Calu3 (cell line): ENCODE data around the gene MEPCE. TPM values are rescaled to one million over a fixed set of nuclear protein-coding genes. Genes with fewer than 3 reads are reported as not detected.

Source experiments
- BruUV-seq: library from RNA; stranded (reverse); fragments of 400-500 nt; replicated peaks from 2 replicates; lab custom pipeline; 2021; lab: Mats Ljungman, UMichigan
- CTCF ChIA-PET: fragments of 300-600 bp; sonication (Branson Sonifier 250); formaldehyde crosslinking; loops from one replicate; lab custom pipeline; 2022; ENCODE audit warnings: antibody characterized with exemption; lab: Charles Lee
- DNase-seq: peaks from one replicate; pipeline ENCODE4 v3.0.0; 2022
- H3K27ac Mint-ChIP-seq: one replicate; pipeline ENCODE4 v1.8.0; 2022; ENCODE audit warnings: mixed read lengths; ENCODE audit not compliant: unreplicated experiment
- H3K27me3 Mint-ChIP-seq: one replicate; pipeline ENCODE4 v1.8.0; 2022; ENCODE audit warnings: mixed read lengths; ENCODE audit not compliant: unreplicated experiment
- H3K36me3 Mint-ChIP-seq: one replicate; pipeline ENCODE4 v1.8.0; 2022; ENCODE audit warnings: mild to moderate bottlenecking, moderate library complexity, mixed read lengths; ENCODE audit not compliant: insufficient read depth, unreplicated experiment
- H3K4me1 Mint-ChIP-seq: one replicate; pipeline ENCODE4 v1.8.0; 2022; ENCODE audit warnings: mild to moderate bottlenecking, low read depth, mixed read lengths; ENCODE audit not compliant: unreplicated experiment
- H3K4me3 Mint-ChIP-seq: one replicate; pipeline ENCODE4 v1.8.0; 2022; ENCODE audit warnings: mild to moderate bottlenecking, low read depth, moderate library complexity, mixed read lengths; ENCODE audit not compliant: unreplicated experiment
- H3K9me3 Mint-ChIP-seq: one replicate; pipeline ENCODE4 v1.8.0; 2022; ENCODE audit warnings: low read depth, mixed read lengths; ENCODE audit not compliant: unreplicated experiment
- intact Hi-C: fragments of 100-400 bp; cut with micrococcal nuclease; formaldehyde crosslinking; loops from one replicate; pipeline ENCODE4 v1.10.0; 2022; ENCODE audit not compliant: unreplicated experiment
- total RNA-seq: library from RNA; stranded (reverse); gene quantifications from 2 replicates; pipeline ENCODE4 v1.2.3, GENCODE V29; 2022
- TF ChIP-seq, protein P1 (sequence below): fragments of 200-600 bp; IDR thresholded peaks from one replicate; pipeline ENCODE4 v1.8.0; 2022; ENCODE audit warnings: antibody characterized with exemption; ENCODE audit not compliant: unreplicated experiment

The MEPCE gene
- total RNA-seq, 1 experiment from 2014 or later: 26.1 TPM

DNA sequence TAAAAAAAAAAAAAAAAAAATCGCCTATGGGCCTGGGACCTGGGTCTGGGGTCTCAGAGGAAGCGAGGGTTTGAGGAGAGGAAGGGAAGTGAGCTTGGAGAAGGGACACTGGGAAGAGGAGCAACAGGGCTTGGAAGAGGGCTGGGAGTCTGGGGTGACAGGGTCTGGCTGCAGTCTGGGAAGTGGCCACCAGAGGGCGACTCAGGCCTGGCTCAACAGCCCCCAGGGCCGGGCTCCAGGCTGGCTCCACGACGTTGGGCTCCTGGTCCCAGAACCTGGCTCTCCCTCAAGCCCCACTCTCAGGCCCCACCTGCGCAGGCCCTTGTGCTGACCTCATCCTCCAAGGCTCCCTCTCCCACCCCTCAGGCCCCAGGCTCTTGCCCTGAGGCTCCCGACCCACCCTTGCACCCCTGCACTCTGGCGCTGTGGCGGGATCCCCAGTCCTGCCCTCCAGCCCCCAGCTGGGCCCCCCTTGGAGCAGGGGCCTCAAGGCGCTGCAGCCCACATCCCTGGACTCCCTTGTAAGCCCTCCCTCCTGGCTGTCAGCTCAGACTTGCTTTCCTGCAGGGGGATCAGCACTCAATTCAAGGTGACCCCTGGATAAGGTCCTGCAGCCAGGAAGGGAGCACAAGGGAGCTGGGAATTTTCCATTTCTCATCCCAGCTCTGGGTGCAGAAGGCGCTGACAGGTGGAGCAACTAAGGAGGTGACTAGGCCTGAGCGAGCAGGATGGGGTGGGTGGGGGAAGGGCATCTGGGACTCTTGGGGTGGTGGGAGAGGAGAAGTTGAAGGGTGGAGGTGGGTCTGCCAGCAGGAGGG lies 39.8 kb downstream of the MEPCE start:
- Mint-ChIP-seq H3K27ac (no peak overlapping the region), H3K9me3 (no peaks in the 10 kb centered on the region), H3K4me1 (no peaks in the 10 kb centered on the region), H3K4me3 (no peak overlapping the region), H3K36me3 (peaks cover 23% of the 10 kb centered on the region), H3K27me3 (no peaks in the 10 kb centered on the region)
- TF ChIP-seq, protein P1, sequence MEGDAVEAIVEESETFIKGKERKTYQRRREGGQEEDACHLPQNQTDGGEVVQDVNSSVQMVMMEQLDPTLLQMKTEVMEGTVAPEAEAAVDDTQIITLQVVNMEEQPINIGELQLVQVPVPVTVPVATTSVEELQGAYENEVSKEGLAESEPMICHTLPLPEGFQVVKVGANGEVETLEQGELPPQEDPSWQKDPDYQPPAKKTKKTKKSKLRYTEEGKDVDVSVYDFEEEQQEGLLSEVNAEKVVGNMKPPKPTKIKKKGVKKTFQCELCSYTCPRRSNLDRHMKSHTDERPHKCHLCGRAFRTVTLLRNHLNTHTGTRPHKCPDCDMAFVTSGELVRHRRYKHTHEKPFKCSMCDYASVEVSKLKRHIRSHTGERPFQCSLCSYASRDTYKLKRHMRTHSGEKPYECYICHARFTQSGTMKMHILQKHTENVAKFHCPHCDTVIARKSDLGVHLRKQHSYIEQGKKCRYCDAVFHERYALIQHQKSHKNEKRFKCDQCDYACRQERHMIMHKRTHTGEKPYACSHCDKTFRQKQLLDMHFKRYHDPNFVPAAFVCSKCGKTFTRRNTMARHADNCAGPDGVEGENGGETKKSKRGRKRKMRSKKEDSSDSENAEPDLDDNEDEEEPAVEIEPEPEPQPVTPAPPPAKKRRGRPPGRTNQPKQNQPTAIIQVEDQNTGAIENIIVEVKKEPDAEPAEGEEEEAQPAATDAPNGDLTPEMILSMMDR: peak; percentile 80
- CTCF ChIA-PET: interaction anchor here (0.7 to 2.3 kb wide), 5 partner anchors 13 to 144 kb away, joined by 3 to 10 read pairs (median 4); no protein-coding TSS in a partner anchor
- BruUV-seq: no TSS peak
- DNase-seq: peak; percentile 85
- intact Hi-C loops: loop anchor here (2.0 kb wide), 1 partner anchor 89 kb away; no protein-coding TSS in a partner anchor

DNA sequence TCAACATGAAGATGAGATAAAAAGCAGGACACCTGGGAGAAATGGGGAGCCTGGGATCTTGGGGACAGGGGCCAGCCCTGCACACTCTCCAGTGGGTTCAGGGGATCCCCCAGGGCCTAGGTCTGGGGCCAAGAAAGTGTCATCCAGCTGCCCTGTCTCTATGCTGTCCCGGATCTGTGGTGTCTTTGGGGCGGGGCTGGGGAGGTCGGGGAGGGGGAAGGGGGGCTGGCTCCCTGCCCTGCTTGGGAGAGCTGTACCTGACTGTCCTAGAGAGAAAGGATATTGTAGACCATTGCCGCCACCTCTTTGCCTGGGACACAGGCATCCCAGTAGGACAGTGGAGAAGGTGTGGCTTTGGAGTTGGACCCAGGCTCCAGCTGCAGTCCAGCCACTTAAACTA lies 41.4 kb downstream of the MEPCE start:
- intact Hi-C loops: no loop called here
- DNase-seq: no peak
- H3K4me3 Mint-ChIP-seq: no peak overlapping the region
- H3K27ac Mint-ChIP-seq: no peak overlapping the region
- BruUV-seq: no TSS peak
- CTCF ChIA-PET: no interaction called here
- peaks cover 7% of the 10 kb centered on the region for H3K4me1 Mint-ChIP-seq
- H3K9me3 Mint-ChIP-seq: no peaks in the 10 kb centered on the region
- peaks cover 25% of the 10 kb centered on the region for H3K36me3 Mint-ChIP-seq
- TF ChIP-seq, protein P1: no peak
- no peaks in the 10 kb centered on the region for H3K27me3 Mint-ChIP-seq

DNA sequence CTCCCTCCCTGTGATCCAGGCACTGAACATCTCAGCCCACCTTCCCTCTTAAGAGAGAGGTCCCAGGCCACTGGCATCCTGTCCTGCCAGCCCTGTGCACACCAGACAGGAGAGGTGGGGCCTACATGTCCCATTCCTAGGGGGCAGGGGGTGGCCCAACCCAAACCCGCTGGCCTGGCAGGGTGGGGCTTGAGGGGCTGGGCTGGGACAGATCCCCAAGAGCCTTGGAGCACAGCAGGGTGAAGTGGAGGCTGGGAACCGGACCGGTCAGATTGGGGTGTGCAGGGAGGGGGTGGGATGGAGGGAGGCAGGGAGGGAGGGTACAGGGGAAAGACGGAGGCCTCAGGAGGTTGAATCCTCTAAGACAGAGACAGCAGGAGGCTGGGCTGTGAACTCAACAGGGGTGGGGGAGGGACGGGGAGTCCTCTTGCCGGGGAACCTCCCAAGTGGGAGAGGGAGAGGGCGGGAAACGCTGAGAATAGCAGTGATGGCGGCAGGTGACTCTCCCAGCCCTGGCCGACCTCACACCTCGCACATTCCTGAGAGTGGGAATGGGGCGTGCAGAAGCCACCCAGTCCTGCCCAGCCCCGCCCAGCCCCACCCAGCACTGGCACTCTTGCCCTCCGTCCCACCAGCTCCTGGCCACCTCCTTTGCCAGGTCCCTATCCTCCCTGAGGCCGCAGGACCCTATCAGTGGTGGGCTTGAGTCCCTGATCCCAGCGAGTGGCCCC lies 42.7 kb downstream of the MEPCE start:
- intact Hi-C loops: no loop called here
- TF ChIP-seq, protein P1: no peak
- no peak overlapping the region for H3K4me3 Mint-ChIP-seq
- no peak overlapping the region for H3K27ac Mint-ChIP-seq
- no peak for DNase-seq
- CTCF ChIA-PET: no interaction called here
- H3K36me3 Mint-ChIP-seq: peaks cover 13% of the 10 kb centered on the region
- BruUV-seq: no TSS peak
- no peaks in the 10 kb centered on the region for H3K27me3 Mint-ChIP-seq
- H3K9me3 Mint-ChIP-seq: no peaks in the 10 kb centered on the region
- peaks cover 16% of the 10 kb centered on the region for H3K4me1 Mint-ChIP-seq

DNA sequence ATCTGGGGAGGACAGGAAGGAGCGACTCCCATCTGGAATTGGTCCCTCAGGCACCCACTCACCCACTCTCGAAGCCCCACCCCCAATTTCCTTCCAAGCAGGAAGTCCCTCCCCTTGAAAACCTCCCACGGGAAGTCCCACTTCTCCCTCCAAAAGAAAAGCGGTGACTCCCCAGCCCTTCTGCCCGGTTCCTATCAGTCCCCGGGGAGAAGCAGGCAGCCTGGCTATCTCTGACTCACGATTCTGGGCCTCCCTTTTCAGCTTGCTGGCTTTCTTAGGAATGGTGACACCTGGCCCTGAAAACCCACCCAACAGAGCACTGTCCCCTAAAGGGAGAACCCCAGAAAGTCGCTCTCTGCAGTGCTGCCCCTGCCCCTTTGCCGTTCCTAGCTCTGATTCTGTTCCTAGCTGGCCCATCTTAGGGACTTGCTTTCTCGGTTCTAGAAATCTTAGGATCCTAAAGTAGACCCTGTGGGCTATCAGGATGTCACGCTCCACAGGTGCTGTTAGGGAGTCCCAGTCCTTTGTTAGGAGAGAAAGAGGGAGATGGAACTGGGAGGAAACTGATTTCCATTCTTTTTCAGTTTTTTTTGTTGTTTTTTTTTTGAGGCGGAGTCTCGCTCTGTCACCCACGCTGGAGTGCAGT lies 43.3 kb downstream of the MEPCE start:
- TF ChIP-seq, protein P1: no peak
- CTCF ChIA-PET: no interaction called here
- Mint-ChIP-seq H3K4me1 (peaks cover 16% of the 10 kb centered on the region), H3K27me3 (no peaks in the 10 kb centered on the region), H3K27ac (no peak overlapping the region), H3K36me3 (peaks cover 13% of the 10 kb centered on the region), H3K9me3 (no peaks in the 10 kb centered on the region), H3K4me3 (no peak overlapping the region)
- BruUV-seq: no TSS peak
- no peak for DNase-seq
- intact Hi-C loops: no loop called here
